GM18505 (cell line): ENCODE data around the gene CNNM3.

ENCODE experiments used
- ATAC-seq: cut with Tn5 transposase; IDR thresholded peaks from one replicate; pipeline ENCODE4 v1.9.1; 2021; ENCODE audit not compliant: unreplicated experiment
- POLR2A ChIP-seq: IDR thresholded peaks from 4 replicates; pipeline ENCODE4 v1.6.1; 2011; ENCODE audit warnings: borderline replicate concordance; ENCODE audit not compliant: insufficient read depth, insufficient read length; ENCODE audit errors: extremely low read depth

The CNNM3 gene

DNA sequence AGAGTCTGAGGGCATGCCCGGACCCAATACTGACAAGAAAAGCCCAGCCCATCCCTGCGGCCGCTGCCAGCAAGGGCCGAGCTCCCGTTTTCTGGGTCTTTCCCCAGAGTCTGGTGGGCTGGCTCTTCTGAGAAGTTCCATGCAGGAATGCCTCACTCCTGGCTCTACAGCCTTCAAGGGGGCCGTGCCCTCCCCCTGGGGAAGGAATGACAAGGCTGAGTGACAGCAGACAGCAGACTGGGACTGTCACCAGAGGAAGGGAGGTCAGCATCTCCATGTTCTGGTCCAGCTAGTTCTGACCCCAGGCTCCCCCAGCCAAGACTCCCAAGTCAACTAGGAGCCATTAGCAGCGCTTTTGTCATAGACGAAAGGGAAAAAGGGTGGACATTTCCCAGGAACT lies 66.8 kb downstream of the CNNM3 start:
- no peak for TF ChIP-seq POLR2A
- ATAC-seq, result no peak

DNA sequence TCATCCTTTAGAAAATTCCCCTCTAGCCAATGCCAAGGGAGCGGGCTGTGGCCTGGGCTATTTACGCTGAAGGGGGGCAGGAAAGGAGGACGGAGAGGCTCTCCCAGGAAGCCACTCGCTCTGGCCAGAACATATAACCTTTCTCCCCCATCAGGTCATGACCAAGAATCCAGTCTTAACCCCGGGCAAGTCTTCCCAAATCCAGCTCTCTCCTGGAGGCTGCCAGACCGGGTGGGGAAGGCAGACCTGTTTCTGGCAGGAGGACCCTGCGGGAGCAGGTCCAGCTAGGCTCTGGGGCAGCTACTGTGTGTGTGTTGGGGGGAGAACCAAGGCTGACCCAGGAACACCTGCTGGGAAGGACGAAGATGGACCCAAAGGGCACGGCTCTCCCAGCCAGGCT lies 67.2 kb downstream of the CNNM3 start:
- ATAC-seq, result no peak
- TF ChIP-seq POLR2A, result no peak
